ENCODE measurements around the gene ST3GAL3. TPM values are rescaled to one million over a fixed set of nuclear protein-coding genes. Genes with fewer than 3 reads are reported as not detected.

The ST3GAL3 gene
- total RNA-seq, 1 experiment from 2014 or later: 8.3 TPM

DNA sequence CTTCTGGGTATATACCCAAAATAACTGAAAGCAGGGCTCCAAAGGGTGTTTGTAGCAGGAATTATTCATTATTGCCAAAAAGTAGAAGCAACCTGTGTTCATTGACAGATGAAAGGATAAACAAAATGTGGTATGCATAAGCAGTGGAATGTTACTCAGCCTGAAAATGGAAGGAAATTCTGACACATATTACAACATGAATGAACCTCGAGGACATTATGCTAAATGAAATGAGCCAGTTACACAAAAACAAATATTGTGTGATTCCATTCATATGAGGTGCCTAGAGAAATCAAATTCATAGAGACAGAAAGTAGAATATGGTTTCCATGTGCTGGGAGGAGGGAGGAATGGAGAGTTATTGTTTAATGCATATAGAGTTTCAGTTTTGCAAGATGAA, 140.0 kb downstream of the ST3GAL3 start:
- peaks cover 14 to 15% of the 10 kb centered on the region in 2 experiments for H3K9me3 Mint-ChIP-seq
- H3K79me1 ChIP-seq (ENCODE audit: insufficient read depth, low read depth, low read length, poor library complexity, severe bottlenecking): no peaks in the 10 kb centered on the region
- no peak overlapping the region for H2BK15ac ChIP-seq (ENCODE audit: low read depth, low read length)
- TF ChIP-seq, protein P1, sequence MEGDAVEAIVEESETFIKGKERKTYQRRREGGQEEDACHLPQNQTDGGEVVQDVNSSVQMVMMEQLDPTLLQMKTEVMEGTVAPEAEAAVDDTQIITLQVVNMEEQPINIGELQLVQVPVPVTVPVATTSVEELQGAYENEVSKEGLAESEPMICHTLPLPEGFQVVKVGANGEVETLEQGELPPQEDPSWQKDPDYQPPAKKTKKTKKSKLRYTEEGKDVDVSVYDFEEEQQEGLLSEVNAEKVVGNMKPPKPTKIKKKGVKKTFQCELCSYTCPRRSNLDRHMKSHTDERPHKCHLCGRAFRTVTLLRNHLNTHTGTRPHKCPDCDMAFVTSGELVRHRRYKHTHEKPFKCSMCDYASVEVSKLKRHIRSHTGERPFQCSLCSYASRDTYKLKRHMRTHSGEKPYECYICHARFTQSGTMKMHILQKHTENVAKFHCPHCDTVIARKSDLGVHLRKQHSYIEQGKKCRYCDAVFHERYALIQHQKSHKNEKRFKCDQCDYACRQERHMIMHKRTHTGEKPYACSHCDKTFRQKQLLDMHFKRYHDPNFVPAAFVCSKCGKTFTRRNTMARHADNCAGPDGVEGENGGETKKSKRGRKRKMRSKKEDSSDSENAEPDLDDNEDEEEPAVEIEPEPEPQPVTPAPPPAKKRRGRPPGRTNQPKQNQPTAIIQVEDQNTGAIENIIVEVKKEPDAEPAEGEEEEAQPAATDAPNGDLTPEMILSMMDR (conservative IDR thresholded peaks at IDR 0.05): no peak
- no CpG with 5 or more reads among the region's 1 CpG for WGBS (ENCODE audit: extremely low coverage, insufficient read length, low lambda C conversion rate)
- H2BK20ac ChIP-seq (ENCODE audit: low read depth, low read length, poor library complexity, severe bottlenecking): no peak overlapping the region
- H3K23ac ChIP-seq (ENCODE audit: insufficient read length, low read depth, low read length): no peak overlapping the region
- H3K56ac ChIP-seq (ENCODE audit: insufficient read length, low read depth, low read length): no peak overlapping the region
- no peak overlapping the region for H2AFZ ChIP-seq (ENCODE audit: low read length)
- no peak overlapping the region for H3K27ac Mint-ChIP-seq
- H3K4me1 Mint-ChIP-seq: peaks cover 2 to 8% of the 10 kb centered on the region in 2 experiments; a peak in 3 of 4 replicates
- no peak overlapping the region for H2BK120ac ChIP-seq (ENCODE audit: low read depth, low read length, poor library complexity, severe bottlenecking)
- no peaks in the 10 kb centered on the region for H3K79me2 ChIP-seq (ENCODE audit: insufficient read depth, low read length)
- peaks cover 6% of the 10 kb centered on the region for H3K9me3 ChIP-seq (ENCODE audit: control insufficient read depth, low read depth, low read length)
- H3K36me3 Mint-ChIP-seq (ENCODE audit: insufficient read depth in 1 of 3, low read depth in 3 of 3): peaks cover 14 to 18% (median 16%) of the 10 kb centered on the region in 3 experiments
- no peaks in the 10 kb centered on the region for H4K20me1 ChIP-seq (ENCODE audit: control insufficient read depth, insufficient read depth, insufficient read length)
- no peak overlapping the region for H3K4me2 ChIP-seq (ENCODE audit: insufficient read depth, insufficient read length, low read length)
- no peak overlapping the region for H2AK5ac ChIP-seq (ENCODE audit: insufficient read length, low read length)
- DNase-seq: no peak
- no peak overlapping the region for H3K14ac ChIP-seq (ENCODE audit: insufficient read depth, low read length)
- no peaks in the 10 kb centered on the region for H3K27me3 Mint-ChIP-seq (ENCODE audit: low read depth)
- no peak overlapping the region for H3K18ac ChIP-seq (ENCODE audit: insufficient read length, low read depth, low read length)
- H3K4me1 ChIP-seq (ENCODE audit: insufficient read depth, low read length): peaks cover 2% of the 10 kb centered on the region; the same call in 1 of the 2 replicates
- H3K9ac ChIP-seq (ENCODE audit: extremely low read depth, insufficient read length, low read length): no peak overlapping the region
- H3K27ac ChIP-seq (ENCODE audit: insufficient read length, low read depth, low read length): no peak overlapping the region
- no peak overlapping the region for H3T11ph ChIP-seq (ENCODE audit: low read length)
- H3K4me3 Mint-ChIP-seq: no peak overlapping the region
- H3K27me3 ChIP-seq (ENCODE audit: insufficient read depth, low read length): no peaks in the 10 kb centered on the region
- H4K5ac ChIP-seq (ENCODE audit: insufficient read length, low read depth, low read length): no peak overlapping the region
- no peak overlapping the region for H3K4ac ChIP-seq (ENCODE audit: low read depth, low read length)
- H4K91ac ChIP-seq (ENCODE audit: insufficient read length, low read depth, low read length): no peak overlapping the region
- H2BK12ac ChIP-seq (ENCODE audit: insufficient read length, low read depth, low read length): no peak overlapping the region
- H2BK5ac ChIP-seq (ENCODE audit: insufficient read length, low read length): no peak overlapping the region
- H4K8ac ChIP-seq (replicated peaks; ENCODE audit: insufficient read length, low read depth, low read length): no peak overlapping the region
- H3K23me2 ChIP-seq (ENCODE audit: insufficient read length, low read depth, low read length, poor library complexity, severe bottlenecking): no peaks in the 10 kb centered on the region
